Measurements from ENCODE around the gene MYO1E.

The MYO1E gene

GRCh38 chr15:59174835-59175831 lies 197.5 kb downstream of the MYO1E start:
- FAIRE-seq (no peak), DNase-seq (ENCODE audit: insufficient read length, low spot score) (peak; percentile 34)
- peak; percentile 68 for TF ChIP-seq CTCF (IDR thresholded peaks at IDR 0.05; ENCODE audit: insufficient read depth, missing control alignments)

GRCh38 chr15:59174151-59174834 lies 198.4 kb downstream of the MYO1E start:
- TF ChIP-seq CTCF (IDR thresholded peaks at IDR 0.05; ENCODE audit: insufficient read depth, missing control alignments): no peak
- FAIRE-seq (no peak), DNase-seq (ENCODE audit: insufficient read length, low spot score) (no peak)

- no peak for TF ChIP-seq CTCF (IDR thresholded peaks at IDR 0.05; ENCODE audit: insufficient read depth, missing control alignments)
- FAIRE-seq (no peak), DNase-seq (ENCODE audit: insufficient read length, low spot score) (no peak)
Observed at GRCh38 chr15:59173194-59173593, 199.5 kb downstream of the MYO1E start.

GRCh38 chr15:59172289-59172901 lies 200.3 kb downstream of the MYO1E start:
- FAIRE-seq (no peak), DNase-seq (ENCODE audit: insufficient read length, low spot score) (no peak)
- TF ChIP-seq CTCF (IDR thresholded peaks at IDR 0.05; ENCODE audit: insufficient read depth, missing control alignments): no peak

GRCh38 chr15:59171067-59171397 lies 201.6 kb downstream of the MYO1E start:
- no peak for DNase-seq (ENCODE audit: insufficient read length, low spot score)
- FAIRE-seq: no peak
- no peak for TF ChIP-seq CTCF (IDR thresholded peaks at IDR 0.05; ENCODE audit: insufficient read depth, missing control alignments)

- TF ChIP-seq CTCF (IDR thresholded peaks at IDR 0.05; ENCODE audit: insufficient read depth, missing control alignments): no peak
- no peak for FAIRE-seq
- no peak for DNase-seq (ENCODE audit: insufficient read length, low spot score)
Observed at GRCh38 chr15:59170295-59171066, 202.2 kb downstream of the MYO1E start.
